ENCODE results near the gene SLC25A41. TPM values are rescaled to one million over a fixed set of nuclear protein-coding genes. Genes with fewer than 3 reads are reported as not detected.
"Not testable (repeated sequence)": the region's sequence is repeated elsewhere in the genome, so short reads cannot be mapped to it uniquely, and the experiment has no call there.

The SLC25A41 gene
- total and polyA plus RNA-seq, 5 donors: 0.21 to 0.54 (median 0.36) TPM

DNA sequence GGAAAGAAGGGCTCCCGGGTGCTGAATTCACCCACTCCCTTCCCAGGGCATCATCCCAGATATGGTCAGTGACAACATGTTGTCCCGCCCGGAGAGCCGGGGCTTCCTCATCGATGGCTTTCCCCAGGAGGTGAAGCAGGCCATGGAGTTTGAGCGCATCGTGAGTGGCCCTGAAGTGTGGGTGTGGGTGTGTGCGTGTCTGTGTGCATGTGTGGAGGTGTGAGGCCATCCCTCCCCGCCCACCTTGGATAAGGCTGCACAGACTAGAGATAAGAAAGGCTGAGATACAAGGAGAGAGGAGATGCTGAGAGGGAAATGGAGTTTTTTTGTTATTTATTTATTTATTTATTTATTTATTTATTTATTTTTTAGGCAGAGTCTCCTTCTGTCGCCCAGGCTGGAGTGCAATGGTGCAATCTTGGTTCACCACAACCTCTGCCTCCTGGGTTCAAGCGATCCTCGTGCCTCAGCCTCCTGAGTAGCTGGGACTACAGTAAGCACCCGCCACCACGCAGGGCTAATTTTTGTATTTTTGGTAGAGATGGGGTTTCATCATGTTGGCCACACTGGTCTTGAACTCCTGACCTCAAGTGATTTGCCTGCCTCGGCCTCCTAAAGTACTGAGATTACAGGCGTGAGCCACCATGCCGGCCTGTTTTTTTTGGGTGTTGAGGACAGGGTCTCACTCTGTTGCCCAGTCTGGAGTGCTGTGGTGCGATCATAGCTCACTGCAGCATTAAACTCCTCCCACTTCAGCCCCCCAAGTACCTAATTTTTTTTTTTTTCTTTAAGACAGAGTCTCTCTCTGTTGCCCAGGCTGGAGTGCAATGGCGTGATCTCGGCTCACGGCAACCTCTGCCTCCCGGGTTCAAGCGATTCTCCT, 33.3 kb downstream of the SLC25A41 start:
- whole genome bisulfite sequencing: 91% methylated on average over 23 of the region's 23 CpGs
- intact Hi-C loops (cut with DNase I); H3K27me3 ChIP-seq (ENCODE audit: control insufficient read depth, insufficient read depth); H3K4me3 ChIP-seq (ENCODE audit: low read length); H3K27ac ChIP-seq (ENCODE audit: low read length); DNase-seq; H3K9me3 ChIP-seq (ENCODE audit: control insufficient read depth, low read length); ATAC-seq; H3K4me1 ChIP-seq (ENCODE audit: control insufficient read depth, insufficient read depth, low read length): not testable (repeated sequence)

DNA sequence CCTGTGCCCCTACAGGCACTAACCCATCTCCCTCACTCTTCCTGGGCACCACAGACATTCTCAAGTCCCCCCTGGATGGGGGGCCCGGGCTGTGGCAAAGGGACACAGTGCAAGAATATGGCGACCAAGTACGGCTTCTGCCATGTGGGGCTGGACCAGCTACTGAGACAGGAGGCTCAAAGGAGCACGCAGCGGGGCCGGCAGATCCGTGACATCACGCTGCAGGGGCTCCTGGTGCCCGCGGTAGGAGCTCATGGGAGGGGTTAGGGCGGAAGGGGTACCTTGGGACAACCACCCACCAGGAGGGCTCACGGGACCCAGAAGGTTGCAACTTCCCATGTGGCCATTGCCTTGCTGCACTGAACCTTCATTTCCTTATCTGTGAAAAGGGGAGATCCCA, 37.3 kb downstream of the SLC25A41 start:
- Histone ChIP-seq H3K9me3 (ENCODE audit: control insufficient read depth, low read length) (no peaks in the 10 kb centered on the region), H3K27ac (ENCODE audit: low read length) (no peak overlapping the region), H3K4me1 (ENCODE audit: control insufficient read depth, insufficient read depth, low read length) (peaks cover 4% of the 10 kb centered on the region), H3K27me3 (ENCODE audit: control insufficient read depth, insufficient read depth) (no peaks in the 10 kb centered on the region), H3K4me3 (ENCODE audit: low read length) (no peak overlapping the region)
- no peak for ATAC-seq
- intact Hi-C loops (cut with DNase I): no loop called here
- peak in 1 of 3 donors; percentile 32 for DNase-seq
- 92% methylated on average over 12 of the region's 12 CpGs for WGBS

DNA sequence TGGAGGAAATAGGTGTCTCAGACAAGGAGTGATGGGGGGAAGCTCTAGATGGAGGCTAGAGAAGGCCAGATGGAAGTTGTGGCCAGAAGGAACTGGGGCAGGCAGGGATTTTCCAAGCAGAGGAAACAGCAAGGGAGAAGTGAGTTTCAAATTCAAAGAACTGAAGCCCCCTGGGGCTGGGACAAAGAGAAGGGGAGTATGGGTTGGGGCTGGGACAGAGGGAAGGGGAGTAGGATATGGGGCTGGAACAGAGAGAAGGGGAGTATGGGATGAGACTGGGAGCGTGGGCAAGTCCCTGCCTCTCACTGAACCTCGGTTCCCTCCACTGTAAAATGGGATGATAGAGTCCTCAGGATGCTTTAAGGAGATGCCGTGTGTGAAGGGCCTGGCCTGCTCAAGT, 38.7 kb downstream of the SLC25A41 start:
- Histone ChIP-seq H3K4me3 (ENCODE audit: low read length) (no peak overlapping the region), H3K27me3 (ENCODE audit: control insufficient read depth, insufficient read depth) (no peaks in the 10 kb centered on the region), H3K4me1 (ENCODE audit: control insufficient read depth, insufficient read depth, low read length) (peaks cover 4% of the 10 kb centered on the region), H3K9me3 (ENCODE audit: control insufficient read depth, low read length) (no peaks in the 10 kb centered on the region), H3K27ac (ENCODE audit: low read length) (no peak overlapping the region)
- intact Hi-C loops (cut with DNase I): no loop called here
- 89% methylated on average over 3 of the region's 3 CpGs for WGBS
- DNase-seq (no peak), ATAC-seq (no peak)

DNA sequence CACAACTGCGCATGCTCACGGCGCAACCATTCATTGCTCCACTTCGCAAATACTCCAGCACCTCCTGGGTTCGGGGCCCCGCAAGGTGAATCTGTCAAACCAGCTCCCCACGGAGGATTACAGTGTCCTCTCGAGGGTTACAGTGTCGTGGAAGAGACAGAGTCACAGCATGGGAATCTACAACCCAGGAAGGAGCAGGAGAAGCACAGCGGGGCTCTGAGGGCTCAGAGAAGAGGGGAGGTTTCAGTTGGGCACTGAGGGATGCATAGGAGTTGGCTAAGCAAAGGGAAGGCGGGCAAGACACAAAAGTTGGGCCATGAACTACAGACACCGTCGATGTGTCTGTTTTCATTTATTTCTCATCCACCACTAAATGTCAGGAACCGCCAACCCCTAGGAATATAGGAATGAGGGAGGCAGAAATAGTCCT, 39.6 kb downstream of the SLC25A41 start:
- intact Hi-C loops (cut with DNase I): no loop called here
- 28% methylated on average over 14 of the region's 14 CpGs for WGBS
- no peak for DNase-seq
- Histone ChIP-seq H3K27ac (ENCODE audit: low read length) (peak overlapping the region; percentile 61), H3K4me1 (ENCODE audit: control insufficient read depth, insufficient read depth, low read length) (peaks cover 4% of the 10 kb centered on the region), H3K27me3 (ENCODE audit: control insufficient read depth, insufficient read depth) (no peaks in the 10 kb centered on the region), H3K4me3 (ENCODE audit: low read length) (peak overlapping the region; percentile 76), H3K9me3 (ENCODE audit: control insufficient read depth, low read length) (no peaks in the 10 kb centered on the region)
- no peak for ATAC-seq

DNA sequence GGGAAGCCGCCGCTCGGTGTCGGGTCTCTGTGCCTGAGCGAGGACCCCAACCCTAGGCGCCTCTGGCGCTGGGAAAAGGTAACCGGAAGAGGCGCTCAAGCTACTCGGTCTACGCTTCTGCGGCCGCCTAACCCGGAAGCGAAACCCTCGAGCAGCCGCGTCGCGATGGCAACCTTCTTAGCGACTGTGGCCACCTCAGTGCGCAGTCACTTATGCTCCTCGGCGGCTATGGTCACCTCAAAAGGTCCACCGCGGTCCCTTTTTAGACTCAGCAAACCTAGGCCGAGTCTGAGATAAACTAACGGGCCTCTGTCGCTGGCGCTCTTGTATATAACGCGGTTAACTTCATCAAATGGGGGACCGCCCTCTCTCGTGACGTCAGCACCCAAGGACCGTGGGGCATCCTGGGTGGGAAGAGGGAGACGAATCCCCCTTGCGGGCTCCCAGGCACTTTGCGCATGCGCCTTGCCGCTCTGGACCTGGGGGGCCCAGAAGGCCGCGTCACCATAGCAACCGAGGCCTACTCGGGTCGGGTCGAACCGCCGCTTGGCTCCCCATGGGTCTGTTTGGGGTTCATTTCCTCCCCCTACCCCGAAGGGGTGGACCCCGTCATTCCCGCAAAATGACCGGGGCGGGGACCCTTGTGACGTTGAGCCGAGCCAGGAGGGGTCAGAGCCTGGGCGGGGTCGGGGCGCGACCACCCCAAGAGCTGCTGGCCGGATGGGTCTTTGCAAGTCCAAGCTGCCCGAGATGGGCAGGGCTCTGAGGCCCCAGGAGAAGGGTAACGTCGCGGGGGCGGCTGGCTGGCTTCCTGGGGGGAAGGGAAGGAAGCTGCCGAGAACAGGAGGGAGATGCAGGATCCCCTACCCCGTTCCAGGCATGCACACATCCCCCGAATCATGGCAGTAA, 40.2 kb downstream of the SLC25A41 start, which contains the start of gene GTF2F1:
Gene GTF2F1 (minus strand): TSS at position 91 of the 909 bp plus-strand sequence. CDS start 169 bp downstream, outside the sequence.
- Histone ChIP-seq H3K4me3 (ENCODE audit: low read length) (peak within 1 kb of the TSS; percentile 76), H3K27me3 (ENCODE audit: control insufficient read depth, insufficient read depth) (no peaks in the 10 kb centered on the region), H3K4me1 (ENCODE audit: control insufficient read depth, insufficient read depth, low read length) (peaks cover 4% of the 10 kb centered on the region), H3K27ac (ENCODE audit: low read length) (peak within 1 kb of the TSS; percentile 61), H3K9me3 (ENCODE audit: control insufficient read depth, low read length) (no peaks in the 10 kb centered on the region)
- intact Hi-C loops (cut with DNase I): no loop called here
- DNase-seq (peak; percentile 99), ATAC-seq (peak; percentile 94 to 96)
- WGBS: under 1% methylated on average over 69 of the region's 69 CpGs

DNA sequence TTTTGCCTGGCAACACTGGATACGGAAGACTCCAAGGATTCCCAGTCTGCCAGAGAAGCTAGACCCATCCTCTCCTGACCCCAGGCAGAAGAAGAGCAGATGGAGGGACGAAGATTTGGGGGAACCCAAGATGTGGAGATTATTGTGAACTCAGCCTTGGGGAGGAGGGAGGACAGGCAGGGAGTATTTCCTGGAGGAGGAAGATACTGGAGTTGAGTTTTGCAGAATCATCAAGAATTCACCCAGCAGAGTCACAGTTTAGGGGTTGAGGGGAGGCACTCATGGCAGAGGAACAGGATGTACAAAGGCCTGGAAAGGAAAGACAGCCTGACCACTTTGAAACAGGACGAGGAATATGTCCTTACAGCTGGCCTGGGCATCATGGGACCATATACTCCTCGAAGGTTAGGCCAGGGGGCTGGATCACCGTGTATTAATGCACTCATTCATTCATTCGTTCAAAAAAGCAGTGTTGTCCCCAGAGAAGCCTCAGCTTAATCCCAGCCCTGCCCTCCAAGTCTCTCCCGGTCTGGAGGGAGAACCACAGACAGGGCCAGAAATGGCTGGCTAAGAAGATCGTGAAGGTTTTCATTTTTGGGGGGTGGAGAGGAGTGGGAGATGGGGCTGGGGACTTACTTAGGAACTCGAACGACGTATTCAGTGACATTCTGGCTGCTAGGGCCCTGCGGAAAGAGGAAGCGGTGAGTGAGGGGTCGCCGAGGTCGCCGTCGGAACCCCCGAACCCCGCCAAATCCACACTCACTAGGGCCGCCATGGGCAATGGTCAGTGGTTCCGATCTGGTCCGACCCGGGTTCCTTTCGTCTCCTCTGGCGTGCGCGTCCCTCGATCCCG, 41.1 kb downstream of the SLC25A41 start:
- DNase-seq (no peak), ATAC-seq (no peak)
- Histone ChIP-seq H3K27me3 (ENCODE audit: control insufficient read depth, insufficient read depth) (no peaks in the 10 kb centered on the region), H3K4me1 (ENCODE audit: control insufficient read depth, insufficient read depth, low read length) (peaks cover 4% of the 10 kb centered on the region), H3K4me3 (ENCODE audit: low read length) (peak overlapping the region; percentile 76), H3K27ac (ENCODE audit: low read length) (peak overlapping the region; percentile 61), H3K9me3 (ENCODE audit: control insufficient read depth, low read length) (no peaks in the 10 kb centered on the region)
- intact Hi-C loops (cut with DNase I): no loop called here
- WGBS: 7% methylated on average over 30 of the region's 30 CpGs

DNA sequence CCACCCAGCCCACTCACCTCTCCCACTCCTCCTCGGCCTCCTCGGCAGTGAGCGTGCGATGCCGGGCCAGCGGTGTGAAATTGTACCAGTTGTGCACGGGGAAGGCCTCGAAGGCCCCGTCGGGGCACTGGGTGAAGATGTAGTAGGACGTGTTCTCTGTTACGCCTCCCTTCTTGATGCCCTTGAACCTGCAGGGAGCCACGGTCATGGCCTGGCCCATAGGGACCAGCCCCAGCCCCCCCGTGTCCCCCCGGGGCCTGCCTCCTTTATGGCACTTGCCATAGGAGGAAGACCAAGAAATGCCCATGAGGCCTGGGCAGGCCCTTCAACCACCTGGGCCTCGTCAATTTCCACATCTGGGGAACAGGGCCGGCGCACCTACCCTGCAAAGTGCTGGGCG, 46.2 kb downstream of the SLC25A41 start:
- no peaks in the 10 kb centered on the region for H3K27me3 ChIP-seq (ENCODE audit: control insufficient read depth, insufficient read depth)
- ATAC-seq (no peak), DNase-seq (no peak)
- no peaks in the 10 kb centered on the region for H3K9me3 ChIP-seq (ENCODE audit: control insufficient read depth, low read length)
- 95% methylated on average over 19 of the region's 19 CpGs for WGBS
- peaks cover 3% of the 10 kb centered on the region for H3K4me1 ChIP-seq (ENCODE audit: control insufficient read depth, insufficient read depth, low read length)
- intact Hi-C loops (cut with DNase I): no loop called here
- H3K4me3 ChIP-seq (ENCODE audit: low read length): no peak overlapping the region
- no peak overlapping the region for H3K27ac ChIP-seq (ENCODE audit: low read length)

DNA sequence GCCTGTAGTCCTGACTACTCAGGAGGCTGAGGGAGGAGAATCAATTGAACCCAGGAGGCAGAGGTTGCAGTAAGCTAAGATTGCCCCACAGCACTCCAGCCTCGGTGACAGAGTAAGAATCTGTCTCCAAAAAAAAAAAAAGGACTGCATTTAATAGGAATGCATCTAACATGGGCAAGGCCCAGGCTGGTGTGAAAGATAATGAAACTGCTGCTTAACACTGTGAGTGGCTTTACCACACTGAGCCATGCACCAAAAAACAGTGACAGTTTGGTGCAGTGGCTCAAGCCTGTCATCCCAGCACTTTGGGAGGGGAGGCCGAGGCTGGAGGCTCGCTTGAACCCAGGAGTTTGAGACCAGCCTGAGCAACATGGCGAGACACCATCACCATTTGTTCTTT, 49.2 kb downstream of the SLC25A41 start:
- no peak for ATAC-seq
- no peaks in the 10 kb centered on the region for H3K4me1 ChIP-seq (ENCODE audit: control insufficient read depth, insufficient read depth, low read length)
- no peak overlapping the region for H3K4me3 ChIP-seq (ENCODE audit: low read length)
- no peaks in the 10 kb centered on the region for H3K27me3 ChIP-seq (ENCODE audit: control insufficient read depth, insufficient read depth)
- DNase-seq: no peak
- no peaks in the 10 kb centered on the region for H3K9me3 ChIP-seq (ENCODE audit: control insufficient read depth, low read length)
- H3K27ac ChIP-seq (ENCODE audit: low read length): no peak overlapping the region
- intact Hi-C loops (cut with DNase I): no loop called here
- WGBS: 96% methylated on average over 4 of the region's 4 CpGs

DNA sequence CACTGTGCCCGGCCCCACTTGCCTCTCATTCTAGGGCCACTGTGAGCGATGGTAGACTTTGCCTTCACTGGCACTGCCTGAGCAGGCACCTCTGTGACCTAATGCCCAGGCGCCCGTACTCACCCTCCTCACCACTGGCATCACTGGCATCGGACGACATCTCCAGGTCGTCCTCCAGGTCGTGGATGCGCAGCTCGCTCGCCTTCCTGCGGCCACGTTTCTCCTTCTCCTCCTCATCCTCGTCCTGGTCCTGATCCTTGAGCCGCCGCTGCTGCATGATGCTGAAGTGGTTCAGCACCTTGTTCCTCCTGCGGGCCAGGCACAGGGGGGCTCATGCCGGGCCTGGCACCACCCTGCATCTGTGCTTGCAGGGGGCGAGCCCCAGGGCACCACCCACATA, 50.4 kb downstream of the SLC25A41 start:
- intact Hi-C loops (cut with DNase I): no loop called here
- H3K27ac ChIP-seq (ENCODE audit: low read length): no peak overlapping the region
- ATAC-seq (no peak), DNase-seq (no peak)
- H3K9me3 ChIP-seq (ENCODE audit: control insufficient read depth, low read length): no peaks in the 10 kb centered on the region
- no peaks in the 10 kb centered on the region for H3K4me1 ChIP-seq (ENCODE audit: control insufficient read depth, insufficient read depth, low read length)
- H3K4me3 ChIP-seq (ENCODE audit: low read length): no peak overlapping the region
- WGBS: 94% methylated on average over 19 of the region's 19 CpGs
- H3K27me3 ChIP-seq (ENCODE audit: control insufficient read depth, insufficient read depth): no peaks in the 10 kb centered on the region

DNA sequence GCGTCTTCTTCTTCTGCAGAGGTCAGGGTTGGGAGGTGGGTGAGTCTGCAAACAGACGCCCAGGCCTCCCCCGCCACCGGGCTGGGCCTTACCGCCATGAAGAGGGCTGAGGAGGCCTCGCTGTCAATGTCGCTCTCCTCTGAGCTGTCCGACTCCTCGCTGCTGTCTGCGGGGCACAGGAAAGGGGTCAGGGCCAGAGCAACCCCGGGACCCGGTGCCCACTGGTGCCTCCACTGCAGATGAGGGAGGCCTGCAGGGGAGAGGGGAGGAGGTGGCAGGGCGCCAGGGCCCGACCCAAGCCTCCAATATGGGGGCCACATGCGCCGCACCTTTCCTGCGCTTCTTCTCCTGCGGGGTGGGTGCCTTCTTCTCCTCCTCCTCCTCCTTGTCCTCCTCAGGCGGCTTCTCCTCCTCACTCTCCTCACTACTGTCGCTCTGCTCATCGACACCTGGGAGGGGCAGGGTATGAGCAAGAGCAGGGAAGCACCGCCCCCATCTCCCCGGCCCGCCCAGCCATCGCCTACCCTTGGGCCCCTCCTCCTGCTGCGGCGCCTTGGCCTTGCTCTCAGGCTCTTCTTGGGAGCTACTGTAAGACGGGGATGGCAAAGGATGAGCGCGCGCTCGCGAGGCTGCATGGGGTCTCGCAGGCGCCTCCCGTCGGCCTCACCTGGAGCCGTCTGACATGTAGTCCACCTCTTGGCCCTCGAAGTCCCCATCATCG, 52.4 kb downstream of the SLC25A41 start:
- no peaks in the 10 kb centered on the region for H3K27me3 ChIP-seq (ENCODE audit: control insufficient read depth, insufficient read depth)
- no peak overlapping the region for H3K4me3 ChIP-seq (ENCODE audit: low read length)
- no peaks in the 10 kb centered on the region for H3K9me3 ChIP-seq (ENCODE audit: control insufficient read depth, low read length)
- DNase-seq: peak in 1 of 3 donors; percentile 48
- 96% methylated on average over 40 of the region's 40 CpGs for WGBS
- no peak overlapping the region for H3K27ac ChIP-seq (ENCODE audit: low read length)
- H3K4me1 ChIP-seq (ENCODE audit: control insufficient read depth, insufficient read depth, low read length): no peaks in the 10 kb centered on the region
- intact Hi-C loops (cut with DNase I): no loop called here
- ATAC-seq: no peak
